ENCODE data around the gene CSPG4. TPM values are rescaled to one million over a fixed set of nuclear protein-coding genes. Genes with fewer than 3 reads are reported as not detected.

The CSPG4 gene
- total and polyA plus RNA-seq, 12 donors = 7.4 to 19.8 (median 12.1) TPM

DNA sequence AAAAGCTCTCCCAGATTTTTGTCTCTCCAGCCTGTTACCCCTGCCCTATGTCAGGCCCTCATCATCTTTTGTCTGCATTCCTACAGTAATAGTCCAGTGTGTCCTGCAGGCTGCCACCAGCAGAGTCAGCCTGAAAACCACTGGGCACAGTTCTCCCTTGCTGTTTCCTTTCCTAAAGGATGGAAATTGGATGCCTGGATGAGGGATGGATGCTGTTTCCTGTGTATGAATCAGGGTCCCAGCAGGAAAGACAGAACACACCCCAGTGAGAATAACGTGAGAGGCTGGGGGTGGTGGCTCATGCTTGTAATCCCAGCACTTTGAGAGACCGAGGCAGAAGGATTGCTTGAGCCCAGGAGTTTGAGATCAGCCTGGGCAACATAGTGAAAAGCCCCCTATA, 68.3 kb downstream of the CSPG4 start:
- no peak overlapping the region for H3K27ac ChIP-seq
- peaks cover 0 to 1% (median 0%) of the 10 kb centered on the region in 9 donors for H3K36me3 ChIP-seq
- H3K27me3 ChIP-seq = peaks cover 0 to 5% (median 0%) of the 10 kb centered on the region in 7 donors
- DNase-seq = no peak
- H3K4me1 ChIP-seq = peaks cover 9 to 38% (median 27%) of the 10 kb centered on the region in 9 donors
- no peak for ATAC-seq
- 71 to 77% methylated on average over 2 of the region's 2 CpGs for WGBS, 2 donors
- no peak for TF ChIP-seq CTCF (IDR thresholded peaks at IDR 0.05)
- no peaks in the 10 kb centered on the region for H3K9me3 ChIP-seq
- intact Hi-C loops (cut with DNase I) = loop anchor here in 2 of 10 donors (5.0 to 10.0 kb wide), 2 partner anchors 260 to 277 kb away; partner anchors contain the start of genes FBXO22 (in 1 of the 2) and MAN2C1 (in 1 of the 2)
- H3K4me3 ChIP-seq = no peak overlapping the region

- H3K36me3 ChIP-seq = peaks cover 0 to 13% (median 0%) of the 10 kb centered on the region in 9 donors
- H3K27me3 ChIP-seq = no peaks in the 10 kb centered on the region
- ATAC-seq = no peak
- H3K27ac ChIP-seq = no peak overlapping the region
- peaks cover 15 to 50% (median 43%) of the 10 kb centered on the region in 9 donors for H3K4me1 ChIP-seq
- DNase-seq = no peak
- no peaks in the 10 kb centered on the region for H3K9me3 ChIP-seq
- no peak for TF ChIP-seq CTCF (IDR thresholded peaks at IDR 0.05)
- no peak overlapping the region for H3K4me3 ChIP-seq
- intact Hi-C loops (cut with DNase I) = loop anchor here in 2 of 10 donors (5.0 to 10.0 kb wide), 2 partner anchors 263 to 274 kb away; partner anchors contain the start of genes FBXO22 (in 1 of the 2) and MAN2C1 (in 1 of the 2)
- 77 to 81% methylated on average over 5 of the region's 5 CpGs for WGBS, 2 donors
Measured at GRCh38 chr15:75641603-75642002, 71.0 kb downstream of the CSPG4 start.

GRCh38 chr15:75641179-75641503, 71.5 kb downstream of the CSPG4 start:
- Histone ChIP-seq H3K4me1 (peaks cover 15 to 46% (median 40%) of the 10 kb centered on the region in 9 donors), H3K36me3 (peaks cover 0 to 13% (median 0%) of the 10 kb centered on the region in 9 donors), H3K4me3 (peak overlapping the region in 4 of 10 donors; percentile 70 to 89 (median 86)), H3K27ac (peak overlapping the region in 6 of 10 donors; percentile 87 to 100 (median 94)), H3K9me3 (no peaks in the 10 kb centered on the region), H3K27me3 (no peaks in the 10 kb centered on the region)
- DNase-seq = no peak
- ATAC-seq = no peak
- no peak for TF ChIP-seq CTCF (IDR thresholded peaks at IDR 0.05)
- intact Hi-C loops (cut with DNase I) = loop anchor here in 2 of 10 donors (5.0 to 10.0 kb wide), 2 partner anchors 264 to 274 kb away; partner anchors contain the start of genes FBXO22 (in 1 of the 2) and MAN2C1 (in 1 of the 2)
- 76 to 84% methylated on average over 4 of the region's 4 CpGs for WGBS, 2 donors

DNA sequence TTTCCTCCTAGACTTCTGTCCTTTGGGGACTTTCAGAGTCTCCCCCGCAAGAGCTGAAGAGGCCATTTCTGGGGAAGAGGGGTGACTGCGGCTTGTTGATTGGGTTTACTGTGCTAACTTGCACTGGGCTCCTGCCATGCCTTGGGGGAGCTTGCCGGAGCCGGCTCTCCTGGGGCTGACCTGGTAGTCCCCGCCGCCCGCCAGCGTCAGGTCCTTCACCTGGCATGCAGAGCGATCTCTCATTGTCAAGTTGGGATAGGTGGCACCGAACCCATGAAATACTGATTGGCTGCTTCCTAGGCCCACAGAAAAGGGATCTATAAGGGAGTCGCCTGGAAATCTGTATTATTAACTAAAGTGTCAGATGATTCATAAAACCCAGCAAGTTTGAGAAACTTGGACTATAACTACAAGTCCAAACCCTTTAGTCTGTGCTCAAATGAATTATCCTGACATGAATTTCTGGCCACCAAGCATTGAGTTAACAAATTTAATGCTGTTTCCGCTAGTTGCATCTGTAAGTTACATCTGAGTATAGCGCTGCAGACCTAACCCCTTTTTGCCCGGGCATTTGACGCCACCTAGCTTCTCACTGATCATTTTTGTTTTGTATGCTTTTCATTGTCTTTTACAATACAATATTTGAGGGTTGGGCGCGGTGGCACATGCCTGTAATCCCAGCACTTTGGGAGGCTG, 72.0 kb downstream of the CSPG4 start:
- Histone ChIP-seq H3K9me3 (no peaks in the 10 kb centered on the region), H3K27me3 (no peaks in the 10 kb centered on the region), H3K4me3 (peak overlapping the region; percentile 67 to 98 (median 88)), H3K27ac (peak overlapping the region; percentile 87 to 100 (median 92)), H3K36me3 (peaks cover 0 to 13% (median 0%) of the 10 kb centered on the region in 9 donors), H3K4me1 (peaks cover 15 to 42% (median 37%) of the 10 kb centered on the region in 9 donors)
- intact Hi-C loops (cut with DNase I) = loop anchor here in 2 of 10 donors (5.0 to 10.0 kb wide), 2 partner anchors 264 to 273 kb away; partner anchors contain the start of genes FBXO22 (in 1 of the 2) and MAN2C1 (in 1 of the 2)
- WGBS, 2 donors = 7 to 8% methylated on average over 17 of the region's 17 CpGs
- peak in 2 of 9 donors; percentile 17 to 34 for TF ChIP-seq CTCF (IDR thresholded peaks at IDR 0.05)
- DNase-seq (peak in 1 of 2 donors; percentile 51), ATAC-seq (peak; percentile 2 to 60 (median 32))

All from heart right ventricle (tissue), 16 donors.